Mucosa of descending colon (tissue), 3 donors: ENCODE results near the gene SCAMP2. TPM values are rescaled to one million over a fixed set of nuclear protein-coding genes. Genes with fewer than 3 reads are reported as not detected.

Experiments used
- ATAC-seq: fragments of 200-7000 bp; cut with Tn5 transposase; one replicate; pipeline ENCODE4 v1.9.1; 2020; ENCODE audit warnings: mild to moderate bottlenecking, moderate library complexity
- DNase-seq, 3 donors: peaks; one replicate each; pipeline ENCODE4 v3.0.0-alpha.2; 2020
- H3K36me3 ChIP-seq: fragments of 200-600 bp; one replicate; pipeline ENCODE4 v1.8.0; 2021; ENCODE audit warnings: low read depth, mild to moderate bottlenecking
- H3K4me1 ChIP-seq: fragments of 200-600 bp; one replicate; pipeline ENCODE4 v1.8.0; 2021; ENCODE audit warnings: low read depth, mild to moderate bottlenecking
- H3K4me3 ChIP-seq: fragments of 200-600 bp; one replicate; pipeline ENCODE4 v1.8.0; 2021; ENCODE audit warnings: mild to moderate bottlenecking
- H3K9me3 ChIP-seq: fragments of 200-600 bp; one replicate; pipeline ENCODE4 v1.8.0; 2021; ENCODE audit warnings: mild to moderate bottlenecking
- CTCF ChIP-seq: fragments of 200-600 bp; IDR thresholded peaks from one replicate; pipeline ENCODE4 v1.8.0; 2022; ENCODE audit warnings: antibody characterized with exemption, mild to moderate bottlenecking
- intact Hi-C, 2 donors: fragments of 100-400 bp; cut with DNase I in 1 of 2; cut with micrococcal nuclease in 1 of 2; formaldehyde crosslinking; loops; one replicate each; pipeline versions ENCODE4 v1.11.0 to v1.11.1; 2022; cut with DNase I, micrococcal nuclease
- total RNA-seq, 3 donors: library from RNA; stranded (reverse); fragmentation: NEBNext Ultra II Directional in 2 of 3; extraction: Animal tissue kit (Norgen Biotek cat#: 25700) in 2 of 3; gene quantifications; one replicate each; pipeline versions ENCODE4 v1.2.1 to v1.2.4, GENCODE V29; 2021 to 2023
- donor health status: DM: no; HTN: no; CAD: no; lungs with moderate emphysema.
- donor health status: DM: no; HTN: no; CAD: no.
- donor health status: DM: no; HTN: yes; CAD: no.

The SCAMP2 gene
- total RNA-seq, 3 donors from 2014 or later = 125 to 236 (median 218) TPM

GRCh38 chr15:74907163-74907870 lies 34.2 kb upstream of the SCAMP2 start:
- Histone ChIP-seq H3K36me3 (no peaks in the 10 kb centered on the region), H3K9me3 (no peaks in the 10 kb centered on the region), H3K4me1 (peaks cover 17% of the 10 kb centered on the region), H3K4me3 (peak overlapping the region; percentile 88)
- no peak for TF ChIP-seq CTCF
- peak in 1 of 3 donors; percentile 43 for DNase-seq
- ATAC-seq = peak; percentile 39
- intact Hi-C loops = no loop called here

- TF ChIP-seq CTCF = no peak
- intact Hi-C loops = no loop called here
- ATAC-seq = peak; percentile 95
- peak within 1 kb of the TSS; percentile 88 for H3K4me3 ChIP-seq
- H3K4me1 ChIP-seq = peaks cover 17% of the 10 kb centered on the region
- H3K9me3 ChIP-seq = no peaks in the 10 kb centered on the region
- H3K36me3 ChIP-seq = no peaks in the 10 kb centered on the region
- peak; percentile 94 to 95 (median 94) for DNase-seq
Measured at GRCh38 chr15:74906450-74907162, 33.4 kb upstream of the SCAMP2 start, which contains the start of gene FAM219B. Gene FAM219B (minus strand): TSS chr15:74906851. CDS start chr15:74906800, 51 bp downstream.

GRCh38 chr15:74906067-74906449 lies 32.9 kb upstream of the SCAMP2 start:
- Histone ChIP-seq H3K4me3 (peak overlapping the region; percentile 88), H3K4me1 (peaks cover 22% of the 10 kb centered on the region), H3K9me3 (no peaks in the 10 kb centered on the region), H3K36me3 (no peaks in the 10 kb centered on the region)
- TF ChIP-seq CTCF = no peak
- DNase-seq = peak in 1 of 3 donors; percentile 55
- intact Hi-C loops = no loop called here
- peak; percentile 59 for ATAC-seq

- Histone ChIP-seq H3K36me3 (no peaks in the 10 kb centered on the region), H3K4me3 (no peak overlapping the region), H3K4me1 (peaks cover 25% of the 10 kb centered on the region), H3K9me3 (no peaks in the 10 kb centered on the region)
- DNase-seq (no peak), ATAC-seq (no peak)
- no peak for TF ChIP-seq CTCF
- intact Hi-C loops = no loop called here
Measured at GRCh38 chr15:74904190-74904805, 31.1 kb upstream of the SCAMP2 start.

GRCh38 chr15:74903676-74904075 lies 30.5 kb upstream of the SCAMP2 start:
- Histone ChIP-seq H3K4me1 (peaks cover 25% of the 10 kb centered on the region), H3K9me3 (no peaks in the 10 kb centered on the region), H3K36me3 (no peaks in the 10 kb centered on the region), H3K4me3 (no peak overlapping the region)
- intact Hi-C loops = no loop called here
- no peak for DNase-seq
- no peak for TF ChIP-seq CTCF
- no peak for ATAC-seq
